Kidney epithelial cell (primary cell): Measurements from ENCODE around the gene RAPGEF4. TPM values are rescaled to one million over a fixed set of nuclear protein-coding genes. Genes with fewer than 3 reads are reported as not detected.

Experiments used
- DNase-seq: peaks from one replicate; pipeline ENCODE4 v3.0.0-alpha.2; 2010; ENCODE audit warnings: low read depth
- H3K27me3 ChIP-seq: 2 replicates; pipeline ENCODE4 v1.6.0; 2011; ENCODE audit warnings: low read length; ENCODE audit not compliant: control insufficient read depth, insufficient read depth
- H3K36me3 ChIP-seq: 2 replicates; pipeline ENCODE4 v1.5.1; 2011; ENCODE audit warnings: low read length; ENCODE audit not compliant: control insufficient read depth, insufficient read depth
- H3K4me3 ChIP-seq: 2 replicates; pipeline ENCODE4 v1.5.1; 2011; ENCODE audit warnings: low read depth, mild to moderate bottlenecking, control low read depth, low read length
- CTCF ChIP-seq: IDR thresholded peaks from 2 replicates; pipeline ENCODE4 v1.5.1; 2011; ENCODE audit warnings: mild to moderate bottlenecking, moderate library complexity, low read length, control low read depth, inconsistent platforms; ENCODE audit not compliant: insufficient read depth, poor library complexity, severe bottlenecking
- total RNA-seq: library from RNA; depleted of rRNA; stranded (reverse); fragments of >200 nt; gene quantifications from 2 replicates; pipeline ENCODE4 v1.2.3, GENCODE V29; 2015

The RAPGEF4 gene
- total RNA-seq, 1 donor from 2014 or later: 0.71 TPM

DNA sequence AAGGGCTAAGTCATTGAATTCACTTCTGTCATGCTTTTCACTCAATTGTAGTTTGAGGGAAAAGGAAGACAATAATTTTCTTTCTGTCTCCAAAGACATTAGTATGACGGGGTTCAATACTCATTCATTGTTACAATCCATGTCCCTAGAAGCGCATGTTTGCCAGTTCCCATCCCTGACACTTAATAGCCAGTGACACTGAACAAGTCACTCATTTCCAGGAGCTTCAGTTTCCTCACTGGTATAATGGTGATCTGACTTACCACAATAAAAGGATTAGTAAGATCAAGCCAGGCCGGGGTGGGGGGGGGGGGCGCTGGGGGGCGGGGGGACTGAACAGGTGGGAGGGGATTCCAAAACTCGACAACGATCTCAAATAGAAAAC, 195.2 kb downstream of the RAPGEF4 start:
- TF ChIP-seq CTCF: no peak

GRCh38 chr2:172931256-172931894, 195.7 kb downstream of the RAPGEF4 start:
- Histone ChIP-seq H3K4me3 (no peak overlapping the region), H3K27me3 (no peaks in the 10 kb centered on the region), H3K36me3 (no peaks in the 10 kb centered on the region)
- no peak for DNase-seq
- TF ChIP-seq CTCF: no peak

More for the DNA sequence above, 195.2 kb downstream of the RAPGEF4 start:
- H3K36me3 ChIP-seq: no peaks in the 10 kb centered on the region
- no peak for DNase-seq
- no peaks in the 10 kb centered on the region for H3K27me3 ChIP-seq
- H3K4me3 ChIP-seq: no peak overlapping the region

- Histone ChIP-seq H3K27me3 (no peaks in the 10 kb centered on the region), H3K36me3 (no peaks in the 10 kb centered on the region), H3K4me3 (no peak overlapping the region)
- peak; percentile 69 for TF ChIP-seq CTCF
- peak; percentile 23 for DNase-seq
These were observed 196.4 kb downstream of the RAPGEF4 start for GRCh38 chr2:172931918-172932520.

DNA sequence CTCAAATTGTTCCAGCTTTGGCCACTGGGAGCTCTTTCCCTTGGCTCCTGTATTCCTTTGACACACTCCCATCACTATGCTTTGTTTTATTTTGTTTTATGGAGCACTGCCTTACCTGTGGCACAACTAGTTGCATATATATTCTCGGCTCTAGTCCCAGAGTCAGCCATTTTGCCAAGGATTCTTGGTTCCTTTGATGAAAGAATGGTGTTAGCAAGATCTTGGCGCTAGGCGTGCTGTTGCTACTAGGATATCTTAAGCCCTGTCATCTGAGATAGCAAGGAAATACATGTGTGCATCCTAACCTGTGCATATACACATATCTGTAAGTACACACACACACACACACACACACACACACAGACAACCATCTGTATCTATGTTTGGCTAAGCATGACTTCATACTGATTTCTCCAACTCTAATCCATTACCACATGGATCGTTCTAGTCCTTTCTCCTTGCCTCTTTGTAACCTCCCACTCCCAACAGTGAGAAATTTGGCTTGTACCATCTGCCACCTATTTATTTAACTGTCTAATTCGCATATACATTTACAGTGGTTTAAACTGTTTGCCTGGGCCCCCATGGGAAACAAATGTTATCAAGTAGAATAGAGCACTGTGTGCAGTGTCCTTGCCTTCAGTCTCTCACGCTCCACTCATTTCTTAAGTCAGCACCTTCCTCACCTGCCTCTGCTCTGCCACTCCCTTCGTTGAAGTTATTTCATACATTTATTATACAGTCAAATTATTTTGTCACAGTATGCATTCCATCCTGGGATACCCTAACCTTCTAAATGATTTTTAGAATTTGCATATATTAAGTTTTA, 202.5 kb downstream of the RAPGEF4 start:
- no peak for TF ChIP-seq CTCF
- no peak for DNase-seq
- Histone ChIP-seq H3K4me3 (no peak overlapping the region), H3K36me3 (no peaks in the 10 kb centered on the region), H3K27me3 (no peaks in the 10 kb centered on the region)

DNA sequence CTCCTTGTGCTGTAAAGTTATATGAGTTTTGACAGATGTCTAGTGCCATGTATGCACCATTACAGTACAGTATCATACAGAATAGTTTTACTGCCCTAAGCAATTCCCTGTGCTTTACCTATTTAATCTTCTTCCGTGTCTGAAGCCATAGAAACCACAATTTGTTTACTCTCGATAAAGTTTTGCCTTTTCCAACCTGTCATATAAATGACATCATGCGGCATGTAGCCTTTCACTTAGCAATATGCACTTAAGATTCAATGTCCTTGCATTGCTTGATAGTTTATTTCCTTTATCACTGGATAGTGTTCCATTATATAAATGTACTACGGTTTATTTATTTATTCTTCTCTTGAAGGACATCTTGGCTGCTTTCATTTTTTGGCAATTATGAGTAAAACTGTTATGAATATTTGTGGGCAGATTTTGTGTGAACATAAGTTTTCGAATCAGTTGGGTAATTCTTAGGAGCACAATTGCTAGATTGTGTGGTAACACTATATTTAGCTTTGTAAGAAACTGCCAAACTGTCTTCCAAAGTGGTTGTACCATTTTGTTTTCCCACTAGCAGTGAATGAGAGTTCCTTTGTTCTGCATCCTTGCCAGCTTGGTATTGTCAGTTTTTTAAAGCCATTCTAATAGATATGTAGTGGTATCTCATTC, 203.2 kb downstream of the RAPGEF4 start:
- no peaks in the 10 kb centered on the region for H3K36me3 ChIP-seq
- no peak overlapping the region for H3K4me3 ChIP-seq
- DNase-seq: no peak
- no peak for TF ChIP-seq CTCF
- H3K27me3 ChIP-seq: no peaks in the 10 kb centered on the region
